GM21825 (cell line): Measurements from ENCODE around the gene HPN.
"Not testable (repeated sequence)": the region's sequence is repeated elsewhere in the genome, so short reads cannot be mapped to it uniquely, and the experiment has no call there.

Source experiments
- ATAC-seq: cut with Tn5 transposase; IDR thresholded peaks from one replicate; pipeline ENCODE4 v1.9.1; 2021; ENCODE audit warnings: mild to moderate bottlenecking, moderate library complexity; ENCODE audit not compliant: unreplicated experiment

The HPN gene

GRCh38 chr19:35008891-35009341, 32.6 kb upstream of the HPN start:
- ATAC-seq = no peak

DNA sequence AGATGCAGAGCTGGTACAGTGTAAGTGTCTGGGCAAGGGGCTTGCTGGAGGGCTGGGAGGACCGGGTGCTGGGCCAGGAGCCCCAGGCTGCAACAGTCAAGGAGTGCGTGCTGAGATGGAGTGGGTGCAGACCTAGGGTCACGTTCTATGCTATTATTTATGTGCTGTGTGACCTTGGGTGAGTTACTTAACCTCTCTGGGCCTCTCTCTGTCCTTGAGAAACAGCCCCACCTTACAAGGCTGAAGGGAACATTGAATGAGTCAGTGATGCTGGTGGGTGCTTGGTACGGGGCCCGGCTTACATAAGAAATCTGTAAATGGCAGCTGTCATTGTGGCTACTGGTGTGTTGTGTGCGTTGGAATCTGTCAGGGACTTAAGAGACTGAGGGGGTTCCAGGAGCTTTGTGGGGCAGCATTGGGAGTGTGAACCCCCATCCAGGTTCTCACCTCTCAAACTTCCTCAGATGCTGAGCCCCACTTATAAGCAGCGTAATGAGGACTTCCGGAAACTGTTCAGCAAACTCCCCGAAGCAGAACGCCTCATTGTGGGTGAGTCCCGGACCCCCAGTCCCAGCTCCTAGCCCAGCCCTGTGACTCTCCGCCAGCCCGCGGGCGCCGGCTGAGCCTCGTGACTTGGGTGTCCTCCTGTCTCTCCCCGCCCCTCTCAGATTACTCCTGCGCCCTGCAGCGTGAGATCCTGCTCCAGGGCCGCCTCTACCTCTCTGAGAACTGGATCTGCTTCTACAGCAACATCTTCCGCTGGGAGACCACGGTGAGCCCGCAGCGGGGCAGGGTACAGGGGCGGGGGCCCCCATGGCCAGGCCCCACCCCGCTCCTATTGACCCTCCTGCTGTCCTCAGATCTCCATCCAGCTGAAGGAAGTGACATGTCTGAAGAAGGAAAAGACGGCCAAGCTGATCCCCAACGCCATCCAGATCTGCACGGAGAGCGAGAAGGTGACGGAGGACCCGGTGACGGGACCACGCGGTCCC, 31.8 kb upstream of the HPN start:
- no peak for ATAC-seq

- no peak for ATAC-seq
These were observed 30.3 kb upstream of the HPN start for GRCh38 chr19:35011091-35011689.

DNA sequence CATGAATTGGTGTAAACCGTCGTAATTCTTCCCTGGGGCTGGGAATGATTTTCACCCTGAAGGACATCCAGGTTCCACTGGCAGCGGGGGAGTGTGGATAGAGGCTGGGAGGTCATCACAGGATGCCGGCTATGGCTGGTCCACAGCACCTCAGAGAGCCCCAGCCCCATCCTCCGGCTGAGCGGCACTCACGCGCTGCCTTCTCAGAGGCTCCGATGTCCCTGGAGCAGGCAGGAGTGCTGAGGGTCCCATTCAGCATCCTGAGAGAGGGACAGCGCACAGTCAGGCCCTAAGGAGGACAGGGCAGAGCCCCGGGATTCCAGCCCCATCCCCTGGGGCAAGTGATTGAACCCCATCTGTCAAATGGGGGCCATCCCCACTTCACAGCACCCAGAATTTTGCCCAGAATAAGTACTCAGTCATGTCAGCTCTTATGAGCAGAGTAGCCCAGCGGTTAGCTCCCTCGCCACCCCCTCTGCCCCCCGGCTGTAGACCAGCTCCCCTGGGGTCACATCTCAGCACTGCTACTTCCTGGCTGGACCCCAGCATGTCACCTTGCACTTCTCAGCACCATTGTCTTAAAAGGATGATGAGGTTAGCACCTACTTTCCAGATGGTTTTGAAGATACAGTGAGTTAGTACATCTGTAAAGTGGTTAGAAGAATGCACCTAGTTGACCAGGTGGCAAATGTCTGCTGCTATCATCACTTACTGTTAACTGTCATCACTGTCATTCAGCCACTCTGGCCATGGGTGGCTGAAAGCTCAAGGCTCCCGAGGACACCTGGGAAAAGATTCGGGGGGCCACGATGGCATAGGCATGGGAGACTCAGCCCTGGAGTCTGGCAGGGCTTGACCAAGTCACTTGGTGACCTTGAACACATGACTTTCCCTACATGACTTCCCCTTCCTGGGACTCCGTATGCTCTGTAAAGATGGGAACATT, 29.5 kb upstream of the HPN start:
- ATAC-seq = no peak

DNA sequence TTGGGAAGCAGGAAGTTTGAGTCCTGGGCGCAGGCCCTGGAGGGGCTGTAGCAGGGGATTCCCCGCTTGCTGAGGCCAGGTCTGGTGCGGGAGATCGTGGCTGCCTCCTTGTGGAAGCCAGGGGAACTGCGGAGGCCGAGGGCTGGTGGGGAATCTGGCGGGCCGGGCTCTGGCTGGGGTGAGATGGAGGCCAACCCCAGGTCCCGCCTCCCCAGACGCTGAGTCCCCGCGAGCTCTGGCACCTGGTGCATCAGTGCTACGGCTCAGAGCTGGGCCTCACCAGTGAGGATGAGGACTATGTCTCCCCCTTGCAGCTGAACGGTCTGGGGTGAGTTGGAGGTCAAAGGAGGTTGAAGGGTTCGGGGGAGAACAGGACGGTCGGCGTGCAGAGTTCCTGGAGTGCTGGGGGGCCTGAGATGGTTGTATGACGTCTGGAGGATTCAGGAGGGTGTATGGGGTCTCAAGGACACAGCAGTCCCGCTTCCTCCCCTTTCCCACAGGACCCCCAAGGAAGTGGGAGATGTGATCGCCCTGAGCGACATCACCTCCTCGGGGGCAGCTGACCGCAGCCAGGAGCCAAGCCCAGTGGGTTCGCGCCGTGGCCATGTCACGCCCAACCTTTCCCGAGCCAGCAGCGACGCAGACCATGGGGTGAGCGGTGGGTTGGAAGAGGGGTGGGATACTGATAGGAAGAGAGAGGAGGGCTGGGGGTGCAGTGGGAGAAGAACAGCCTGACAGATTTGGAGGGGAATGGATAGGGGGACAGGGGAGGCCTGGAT, 28.3 kb upstream of the HPN start:
- ATAC-seq = peak; percentile 55

GRCh38 chr19:35013820-35014754, 27.4 kb upstream of the HPN start:
- ATAC-seq = no peak

GRCh38 chr19:35014774-35015173, 26.7 kb upstream of the HPN start:
- not testable (repeated sequence) for ATAC-seq

- ATAC-seq = no peak
These were observed 26.1 kb upstream of the HPN start for GRCh38 chr19:35015270-35015953.

DNA sequence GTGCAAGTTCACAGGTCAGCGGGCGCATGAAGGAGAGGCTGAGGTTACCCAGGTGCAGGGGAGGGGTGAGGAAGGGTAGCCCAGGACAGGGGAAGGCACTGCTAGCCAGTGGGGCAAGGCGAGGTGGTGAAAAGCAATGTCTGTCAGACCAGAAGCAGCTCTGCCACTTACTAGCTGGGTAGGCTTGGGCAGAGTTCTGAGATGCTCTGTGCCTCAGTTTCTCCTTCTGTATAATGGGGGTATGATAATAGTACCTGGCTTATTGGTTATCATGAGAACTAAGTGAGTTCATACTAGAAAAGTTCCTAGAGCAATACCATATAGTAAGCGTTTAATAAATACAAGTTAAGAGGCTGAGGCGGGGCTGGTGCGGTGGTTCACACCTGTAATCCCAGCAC, 25.6 kb upstream of the HPN start:
- no peak for ATAC-seq

GRCh38 chr19:35017507-35017906, 24.0 kb upstream of the HPN start:
- ATAC-seq = no peak

DNA sequence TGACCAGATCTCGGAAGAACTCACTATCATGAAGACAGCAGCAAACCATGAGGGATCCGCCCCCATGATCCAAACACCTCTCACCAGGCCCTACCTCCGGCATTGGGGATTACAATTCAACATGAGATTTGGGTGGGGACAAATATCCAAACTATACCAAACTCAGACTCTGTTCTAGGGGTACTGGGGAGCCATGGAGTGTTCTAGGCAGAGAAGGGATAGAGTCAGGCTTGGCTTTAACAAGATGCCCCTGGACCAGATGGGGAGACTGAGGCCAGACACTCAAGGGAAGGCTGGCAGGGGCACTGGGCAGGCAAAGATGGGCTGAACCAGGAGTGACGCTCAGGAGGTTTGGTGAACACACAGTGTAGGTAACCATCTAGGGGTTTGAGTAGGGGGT, 23.1 kb upstream of the HPN start:
- no peak for ATAC-seq

DNA sequence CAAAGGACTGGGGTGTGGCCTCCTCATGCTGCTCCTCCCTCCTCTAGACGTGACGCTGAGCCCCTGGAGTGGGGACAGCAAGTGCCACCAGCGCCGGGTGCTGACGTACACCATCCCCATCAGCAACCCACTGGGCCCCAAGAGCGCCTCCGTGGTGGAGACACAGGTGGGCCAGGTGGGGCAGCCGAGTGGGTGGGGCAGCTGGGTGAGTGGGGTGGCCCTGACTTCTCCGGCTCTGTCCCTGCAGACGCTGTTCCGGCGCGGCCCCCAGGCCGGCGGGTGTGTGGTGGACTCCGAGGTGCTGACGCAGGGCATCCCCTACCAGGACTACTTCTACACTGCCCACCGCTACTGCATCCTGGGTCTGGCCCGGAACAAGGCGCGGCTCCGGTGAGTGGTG, 22.4 kb upstream of the HPN start:
- no peak for ATAC-seq

DNA sequence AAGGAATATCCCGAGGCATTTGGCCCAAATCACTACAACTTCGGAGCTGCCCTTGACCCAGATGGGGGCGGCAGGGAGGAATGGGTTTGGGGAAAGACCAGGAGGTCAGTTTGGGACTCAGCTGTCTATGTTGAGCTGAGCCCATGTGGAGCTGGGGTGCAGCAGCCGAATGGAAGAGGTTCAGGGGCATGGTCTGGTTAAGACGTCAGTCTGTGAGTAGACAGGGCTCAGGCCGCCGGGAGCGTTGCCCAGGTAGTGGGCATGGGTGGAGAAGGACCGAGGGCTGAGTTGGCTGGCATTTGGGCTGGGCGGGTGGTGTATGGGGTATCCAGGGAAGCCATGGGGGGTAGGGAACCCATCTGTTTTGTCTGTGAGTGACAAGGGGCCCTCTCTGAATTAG, 20.5 kb upstream of the HPN start:
- ATAC-seq = no peak

DNA sequence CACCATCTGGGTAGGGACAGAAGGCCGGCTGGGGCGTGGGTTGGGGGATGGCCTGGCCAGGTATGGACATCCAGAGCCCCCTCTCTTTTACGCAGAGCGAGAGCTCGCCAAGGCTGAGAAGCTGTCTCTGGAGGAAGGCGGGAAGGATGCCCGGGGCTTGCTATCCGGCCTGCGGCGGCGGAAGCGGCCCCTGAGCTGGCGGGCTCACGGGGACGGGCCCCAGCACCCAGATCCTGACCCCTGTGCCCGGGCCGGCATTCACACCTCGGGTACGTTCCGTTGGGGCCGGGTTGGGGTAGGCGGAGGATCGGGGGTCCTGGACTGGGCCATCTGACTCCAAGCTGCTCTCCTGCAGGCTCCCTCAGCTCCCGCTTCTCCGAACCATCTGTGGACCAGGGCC, 19.9 kb upstream of the HPN start:
- no peak for ATAC-seq

DNA sequence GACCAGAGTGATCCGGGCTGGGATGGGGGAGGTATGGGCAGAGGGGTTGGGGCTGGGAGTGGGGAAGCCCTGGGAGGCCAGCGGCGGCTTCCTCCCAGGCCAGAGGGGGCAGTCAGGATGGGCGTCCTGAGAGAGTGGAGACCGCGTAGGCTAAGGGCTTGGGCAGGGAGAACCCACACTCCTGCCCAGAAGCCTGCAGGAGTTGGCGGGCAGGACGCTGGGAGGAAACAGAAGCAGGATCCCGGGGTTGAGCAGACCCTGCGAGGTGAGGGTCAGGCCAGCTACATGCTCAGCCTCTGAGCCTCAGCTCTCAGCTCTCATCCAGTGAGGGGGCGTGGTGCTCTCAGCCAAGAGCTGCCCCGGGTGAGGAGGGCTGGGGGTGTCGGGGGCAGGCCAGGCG, 19.1 kb upstream of the HPN start:
- no peak for ATAC-seq

- ATAC-seq = no peak
These were observed 18.1 kb upstream of the HPN start for GRCh38 chr19:35023428-35023827.

- no peak for ATAC-seq
These were observed 17.4 kb upstream of the HPN start for GRCh38 chr19:35024095-35024494.

DNA sequence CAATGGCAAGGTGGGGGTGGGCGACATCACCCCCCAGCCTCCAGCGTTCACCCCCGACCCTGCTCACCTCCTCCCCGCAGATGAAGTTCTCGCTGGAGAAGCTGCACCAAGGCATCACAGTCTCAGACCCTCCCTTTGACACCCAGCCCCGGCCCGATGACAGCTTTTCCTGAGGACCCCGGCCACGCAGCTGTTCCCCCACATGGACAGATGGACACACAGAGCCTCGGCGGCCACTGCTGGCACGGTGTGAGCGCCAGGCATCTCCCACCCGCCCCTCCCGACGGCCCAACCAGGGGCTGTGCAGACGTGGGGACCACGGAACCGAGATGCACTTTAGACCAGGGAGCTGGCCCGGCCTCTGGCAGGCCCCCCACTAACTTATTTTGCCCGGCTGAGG, 15.6 kb upstream of the HPN start:
- ATAC-seq = no peak

DNA sequence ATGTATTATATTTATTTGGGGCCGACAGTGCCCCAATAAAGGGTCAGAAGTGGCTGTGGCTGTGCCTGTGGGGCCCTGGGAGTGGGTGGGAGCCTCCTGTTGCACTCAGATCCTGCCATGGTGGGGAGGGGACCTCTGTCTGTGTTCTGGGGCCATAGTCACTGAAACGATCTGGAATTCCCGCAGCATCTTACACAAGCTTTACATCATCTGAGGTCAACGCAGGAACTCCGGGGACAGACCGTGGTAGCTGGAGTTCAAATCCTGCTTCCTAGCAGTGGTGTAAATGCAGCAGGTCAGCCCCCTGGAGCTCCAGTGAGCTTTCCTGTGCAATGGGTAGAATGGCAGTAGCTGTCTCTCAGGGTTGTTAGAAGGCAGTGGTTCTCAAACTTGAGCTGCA, 15.1 kb upstream of the HPN start:
- no peak for ATAC-seq
